MM.1S (cell line): ENCODE measurements around the gene CCDC188.

Experiments
- EZH2 ChIP-seq: fragments of 300-600 bp; sonication (generic); optimal IDR thresholded peaks from 2 replicates; pipeline ENCODE3; 2017; ENCODE audit warnings: low read depth, mild to moderate bottlenecking, antibody characterized with exemption, low read length, mixed read lengths
- EZH2phosphoT487 ChIP-seq: fragments of 300-600 bp; sonication (generic); IDR thresholded peaks from 2 replicates; pipeline ENCODE4 v1.6.1; 2018; ENCODE audit warnings: antibody characterized with exemption, low read length
- TF ChIP-seq, protein P1 (sequence below): fragments of 300-600 bp; sonication (generic); IDR thresholded peaks from 2 replicates; pipeline ENCODE4 v1.5.1; 2016; ENCODE audit warnings: antibody characterized with exemption, low read length, mixed read lengths

DNA sequence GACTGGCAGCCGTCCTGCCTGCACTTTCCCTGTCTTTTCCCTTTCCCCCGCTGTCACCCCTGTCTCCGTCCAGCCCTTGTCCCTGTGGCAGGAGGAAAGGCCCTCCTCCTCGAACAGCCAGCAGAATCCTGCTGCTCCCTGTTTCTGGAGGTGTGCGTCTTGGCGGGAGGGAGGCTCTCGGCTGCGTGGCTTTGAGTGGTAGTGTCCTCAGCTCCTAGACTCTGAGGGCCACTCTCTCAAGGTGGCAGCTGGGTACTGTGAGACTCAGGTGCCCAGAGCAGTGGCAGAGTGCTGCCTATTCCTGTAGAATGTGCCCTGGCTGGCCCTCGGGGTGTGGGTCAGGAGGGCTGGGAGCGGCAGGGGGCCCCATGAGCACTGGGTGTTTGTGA, 44.0 kb downstream of the CCDC188 start:
- TF ChIP-seq EZH2phosphoT487 = no peak
- TF ChIP-seq, protein P1, sequence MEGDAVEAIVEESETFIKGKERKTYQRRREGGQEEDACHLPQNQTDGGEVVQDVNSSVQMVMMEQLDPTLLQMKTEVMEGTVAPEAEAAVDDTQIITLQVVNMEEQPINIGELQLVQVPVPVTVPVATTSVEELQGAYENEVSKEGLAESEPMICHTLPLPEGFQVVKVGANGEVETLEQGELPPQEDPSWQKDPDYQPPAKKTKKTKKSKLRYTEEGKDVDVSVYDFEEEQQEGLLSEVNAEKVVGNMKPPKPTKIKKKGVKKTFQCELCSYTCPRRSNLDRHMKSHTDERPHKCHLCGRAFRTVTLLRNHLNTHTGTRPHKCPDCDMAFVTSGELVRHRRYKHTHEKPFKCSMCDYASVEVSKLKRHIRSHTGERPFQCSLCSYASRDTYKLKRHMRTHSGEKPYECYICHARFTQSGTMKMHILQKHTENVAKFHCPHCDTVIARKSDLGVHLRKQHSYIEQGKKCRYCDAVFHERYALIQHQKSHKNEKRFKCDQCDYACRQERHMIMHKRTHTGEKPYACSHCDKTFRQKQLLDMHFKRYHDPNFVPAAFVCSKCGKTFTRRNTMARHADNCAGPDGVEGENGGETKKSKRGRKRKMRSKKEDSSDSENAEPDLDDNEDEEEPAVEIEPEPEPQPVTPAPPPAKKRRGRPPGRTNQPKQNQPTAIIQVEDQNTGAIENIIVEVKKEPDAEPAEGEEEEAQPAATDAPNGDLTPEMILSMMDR = no peak
- no peak for TF ChIP-seq EZH2
